Fibroblast of lung (primary cell): ENCODE data around the gene TIGD2. TPM values are rescaled to one million over a fixed set of nuclear protein-coding genes. Genes with fewer than 3 reads are reported as not detected.

ENCODE experiments used
- DNase-seq, 2 donors: peaks; one replicate each; pipeline versions ENCODE4 v3.0.0 to v3.0.0-alpha.2; 2010; ENCODE audit warnings: low read depth in 2 of 2
- H2AFZ ChIP-seq: 2 replicates; pipeline ENCODE4 v1.5.1; 2012; ENCODE audit warnings: low read length, control low read depth, inconsistent platforms
- H3K27ac ChIP-seq: 2 replicates; pipeline ENCODE4 v1.5.1; 2011; ENCODE audit warnings: low read length, control low read depth; ENCODE audit not compliant: insufficient read depth
- H3K27me3 ChIP-seq: 2 replicates; pipeline ENCODE4 v1.5.1; 2011; ENCODE audit warnings: mild to moderate bottlenecking, low read length; ENCODE audit not compliant: control insufficient read depth, insufficient read depth
- H3K36me3 ChIP-seq: 2 replicates; pipeline ENCODE4 v1.5.1; 2011; ENCODE audit warnings: low read length; ENCODE audit not compliant: control insufficient read depth, insufficient read depth
- H3K4me1 ChIP-seq: 2 replicates; pipeline ENCODE4 v1.5.1; 2011; ENCODE audit warnings: low read length; ENCODE audit not compliant: control insufficient read depth, insufficient read depth; ENCODE audit errors: extremely low read depth
- H3K4me2 ChIP-seq: 2 replicates; pipeline ENCODE4 v1.5.1; 2011; ENCODE audit warnings: low read length, control low read depth; ENCODE audit not compliant: insufficient read depth; ENCODE audit errors: extremely low read depth
- H3K4me3 ChIP-seq, 4 experiments: fragments of 200-600 bp in 1 of 4; sonication (generic) in 1 of 4; replicated peaks in 1 of 4; 2 replicates each; pipeline ENCODE4 v1.5.1; 2011 to 2016; ENCODE audit warnings: low read length in 4 of 4, low read depth in 3 of 4, mild to moderate bottlenecking in 3 of 4, control low read depth in 2 of 4, inconsistent platforms in 1 of 4, mixed read lengths in 1 of 4; ENCODE audit not compliant: insufficient read depth in 1 of 4; ENCODE audit errors: control extremely low read depth in 1 of 4
- H3K79me2 ChIP-seq: 2 replicates; pipeline ENCODE4 v1.5.1; 2012; ENCODE audit warnings: mild to moderate bottlenecking, low read length, inconsistent platforms; ENCODE audit not compliant: control insufficient read depth, insufficient read depth
- H3K9ac ChIP-seq: 2 replicates; pipeline ENCODE4 v1.5.1; 2011; ENCODE audit warnings: mild to moderate bottlenecking, low read length, control low read depth; ENCODE audit not compliant: insufficient read depth
- H3K9me3 ChIP-seq: 2 replicates; pipeline ENCODE4 v1.5.1; 2012; ENCODE audit warnings: low read depth, low read length; ENCODE audit not compliant: control insufficient read depth, insufficient read depth
- H4K20me1 ChIP-seq: 2 replicates; pipeline ENCODE4 v1.5.1; 2011; ENCODE audit warnings: low read length; ENCODE audit not compliant: control insufficient read depth, insufficient read depth; ENCODE audit errors: extremely low read depth
- EZH2 ChIP-seq: IDR thresholded peaks from 2 replicates; pipeline ENCODE4 v1.5.1; 2012; ENCODE audit warnings: low read length, control low read depth, mild to moderate bottlenecking; ENCODE audit errors: missing control alignments
- polyA plus RNA-seq, 2 donors: library from polyadenylated mRNA; depleted of rRNA in 1 of 2; stranded (reverse) in 1 of 2; unstranded in 1 of 2; fragments of >200 nt; gene quantifications; 2 replicates each; pipeline ENCODE4 v1.2.1, GENCODE V29; 2011 to 2012; ENCODE audit warnings: missing spikeins in 1 of 2
- total RNA-seq: library from RNA; depleted of rRNA; stranded (reverse); fragments of >200 nt; gene quantifications from 2 replicates; pipeline ENCODE4 v1.2.1, GENCODE V29; 2014
- TF ChIP-seq, protein P1 (sequence below), 2 donors: IDR thresholded peaks in 1 of 2; conservative IDR thresholded peaks in 1 of 2; 1 replicate in 1 of 2; 2 replicates in 1 of 2; pipeline ENCODE4 v1.5.1; 2011 to 2012; ENCODE audit warnings: low read length in 2 of 2, control low read depth in 1 of 2, inconsistent platforms in 1 of 2, low read depth in 1 of 2, mild to moderate bottlenecking in 1 of 2

The TIGD2 gene
- total and polyA plus RNA-seq, 2 donors (not counting 1 experiment from before 2014, with no cell fraction given) = 6.1 to 11.7 TPM

DNA sequence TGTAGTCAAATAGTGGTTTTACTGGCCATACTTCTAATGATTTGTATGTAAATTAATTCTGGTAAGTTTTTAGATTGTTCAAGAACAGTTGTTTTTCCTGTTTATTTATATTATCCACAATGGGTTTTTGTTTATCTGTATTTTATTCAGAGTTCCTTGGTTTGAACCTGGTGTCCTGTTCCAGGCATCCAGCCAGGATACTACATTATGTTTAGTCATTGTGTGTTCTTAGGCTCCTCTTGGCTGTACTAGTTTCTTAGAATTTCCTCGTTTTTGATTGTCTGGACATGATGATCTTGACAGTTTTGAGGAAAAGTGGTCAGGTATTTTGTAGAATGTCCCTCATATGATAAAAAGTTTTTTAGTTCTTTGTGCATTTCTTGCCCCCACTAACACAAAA, 7.8 kb downstream of the TIGD2 start:
- no peak overlapping the region for H3K4me3 ChIP-seq
- no peaks in the 10 kb centered on the region for H3K27me3 ChIP-seq
- DNase-seq = peak; percentile 24 to 55
- H2AFZ ChIP-seq = no peak overlapping the region
- H3K36me3 ChIP-seq = no peaks in the 10 kb centered on the region
- H3K4me2 ChIP-seq = no peak overlapping the region
- no peaks in the 10 kb centered on the region for H3K79me2 ChIP-seq
- no peak for TF ChIP-seq EZH2
- TF ChIP-seq, protein P1, sequence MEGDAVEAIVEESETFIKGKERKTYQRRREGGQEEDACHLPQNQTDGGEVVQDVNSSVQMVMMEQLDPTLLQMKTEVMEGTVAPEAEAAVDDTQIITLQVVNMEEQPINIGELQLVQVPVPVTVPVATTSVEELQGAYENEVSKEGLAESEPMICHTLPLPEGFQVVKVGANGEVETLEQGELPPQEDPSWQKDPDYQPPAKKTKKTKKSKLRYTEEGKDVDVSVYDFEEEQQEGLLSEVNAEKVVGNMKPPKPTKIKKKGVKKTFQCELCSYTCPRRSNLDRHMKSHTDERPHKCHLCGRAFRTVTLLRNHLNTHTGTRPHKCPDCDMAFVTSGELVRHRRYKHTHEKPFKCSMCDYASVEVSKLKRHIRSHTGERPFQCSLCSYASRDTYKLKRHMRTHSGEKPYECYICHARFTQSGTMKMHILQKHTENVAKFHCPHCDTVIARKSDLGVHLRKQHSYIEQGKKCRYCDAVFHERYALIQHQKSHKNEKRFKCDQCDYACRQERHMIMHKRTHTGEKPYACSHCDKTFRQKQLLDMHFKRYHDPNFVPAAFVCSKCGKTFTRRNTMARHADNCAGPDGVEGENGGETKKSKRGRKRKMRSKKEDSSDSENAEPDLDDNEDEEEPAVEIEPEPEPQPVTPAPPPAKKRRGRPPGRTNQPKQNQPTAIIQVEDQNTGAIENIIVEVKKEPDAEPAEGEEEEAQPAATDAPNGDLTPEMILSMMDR (conservative IDR thresholded peaks at IDR 0.05 in 1 of 2, IDR thresholded peaks at IDR 0.05 in 1 of 2; ENCODE audit: low read depth in 1 of 2, low read length in 2 of 2) = no peak
- H3K4me1 ChIP-seq = no peaks in the 10 kb centered on the region
- no peaks in the 10 kb centered on the region for H4K20me1 ChIP-seq
- H3K27ac ChIP-seq = no peak overlapping the region
- no peak overlapping the region for H3K9ac ChIP-seq
- H3K9me3 ChIP-seq = no peaks in the 10 kb centered on the region

GRCh38 chr4:89119836-89120235, 8.5 kb downstream of the TIGD2 start:
- Histone ChIP-seq H3K4me1 (no peaks in the 10 kb centered on the region), H3K79me2 (no peaks in the 10 kb centered on the region), H4K20me1 (no peaks in the 10 kb centered on the region), H3K27ac (no peak overlapping the region), H3K9me3 (no peaks in the 10 kb centered on the region), H3K9ac (no peak overlapping the region), H3K4me2 (no peak overlapping the region), H3K27me3 (no peaks in the 10 kb centered on the region), H2AFZ (no peak overlapping the region), H3K36me3 (no peaks in the 10 kb centered on the region), H3K4me3 (no peak overlapping the region)
- peak in 1 of 2 donors; percentile 52 for DNase-seq
- TF ChIP-seq, protein P1 (conservative IDR thresholded peaks at IDR 0.05 in 1 of 2, IDR thresholded peaks at IDR 0.05 in 1 of 2; ENCODE audit: low read depth in 1 of 2, low read length in 2 of 2) = no peak
- TF ChIP-seq EZH2 = no peak

DNA sequence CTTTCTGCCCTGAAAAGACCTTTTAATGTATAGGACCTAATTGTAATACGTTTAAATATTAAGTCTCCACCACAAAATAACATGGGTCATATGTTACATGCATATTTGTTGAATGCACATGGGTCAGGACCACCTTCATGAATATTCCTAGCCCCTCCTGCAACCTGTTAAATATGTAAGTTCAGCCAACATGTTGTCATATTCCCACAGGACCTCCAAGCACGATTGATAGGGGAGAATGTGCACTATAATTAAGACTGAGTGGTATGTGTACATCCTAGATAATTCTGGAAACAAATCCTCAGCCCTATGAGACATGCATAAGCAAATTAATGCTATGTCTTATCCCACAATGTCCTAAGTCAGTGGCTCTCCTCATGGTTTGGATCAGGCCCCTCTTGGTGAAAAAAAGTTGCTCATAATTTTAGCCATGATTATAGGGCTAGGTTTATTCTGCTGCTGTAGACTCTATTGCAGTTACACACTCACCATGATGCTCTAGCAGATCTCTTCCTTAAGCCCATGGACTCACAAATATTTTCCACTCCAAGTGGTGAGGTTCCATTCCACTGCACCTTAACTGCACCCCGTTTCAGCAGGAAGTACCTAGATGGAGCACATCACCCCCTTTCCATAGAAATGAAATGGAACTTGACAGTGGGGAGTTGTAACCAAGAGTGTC, 10.2 kb downstream of the TIGD2 start:
- H3K79me2 ChIP-seq = no peaks in the 10 kb centered on the region
- no peak overlapping the region for H3K4me2 ChIP-seq
- DNase-seq = no peak
- H3K27ac ChIP-seq = no peak overlapping the region
- no peaks in the 10 kb centered on the region for H4K20me1 ChIP-seq
- H3K4me3 ChIP-seq = no peak overlapping the region
- no peaks in the 10 kb centered on the region for H3K36me3 ChIP-seq
- TF ChIP-seq EZH2 = no peak
- TF ChIP-seq, protein P1 (conservative IDR thresholded peaks at IDR 0.05 in 1 of 2, IDR thresholded peaks at IDR 0.05 in 1 of 2; ENCODE audit: low read depth in 1 of 2, low read length in 2 of 2) = no peak
- no peak overlapping the region for H3K9ac ChIP-seq
- no peaks in the 10 kb centered on the region for H3K27me3 ChIP-seq
- no peak overlapping the region for H2AFZ ChIP-seq
- H3K4me1 ChIP-seq = no peaks in the 10 kb centered on the region
- no peaks in the 10 kb centered on the region for H3K9me3 ChIP-seq
